Upper lobe of left lung (tissue), 6 donors: Measurements from ENCODE around the gene CTXND1. TPM values are rescaled to one million over a fixed set of nuclear protein-coding genes. Genes with fewer than 3 reads are reported as not detected.

ENCODE experiments used
- ATAC-seq, 2 donors: fragments of 200-7000 bp; cut with Tn5 transposase; one replicate each; pipeline ENCODE4 v1.9.1; 2022; ENCODE audit warnings: mild to moderate bottlenecking in 2 of 2, moderate library complexity in 2 of 2; ENCODE audit not compliant: low FRiP score in 2 of 2
- DNase-seq, 2 donors: peaks; one replicate each; pipeline ENCODE4 v3.0.0-alpha.2; 2019 to 2020
- H3K27ac ChIP-seq, 4 donors: fragments of 200-600 bp; sonication (generic); one replicate each; pipeline ENCODE4 v1.5.1; 2016 to 2019
- H3K27me3 ChIP-seq, 4 donors: fragments of 200-600 bp; sonication (generic); one replicate each; pipeline ENCODE4 v1.5.1; 2017 to 2019
- H3K36me3 ChIP-seq, 4 donors: fragments of 200-600 bp; sonication (generic); one replicate each; pipeline ENCODE4 v1.5.1; 2016 to 2019
- H3K4me1 ChIP-seq, 4 donors: fragments of 200-600 bp; sonication (generic); one replicate each; pipeline ENCODE4 v1.5.1; 2018 to 2019
- H3K4me3 ChIP-seq, 4 donors: fragments of 200-600 bp; sonication (generic); one replicate each; pipeline ENCODE4 v1.5.1; 2017 to 2019; ENCODE audit warnings: mild to moderate bottlenecking in 2 of 4, moderate library complexity in 1 of 4
- H3K9me3 ChIP-seq, 4 donors: fragments of 200-600 bp; sonication (generic); one replicate each; pipeline ENCODE4 v1.5.1; 2018 to 2019
- EP300 ChIP-seq, 4 donors: sonication (generic); formaldehyde crosslinking; IDR thresholded peaks; one replicate each; pipeline ENCODE4 v1.5.1; 2017; ENCODE audit warnings: antibody characterized with exemption in 4 of 4, control low read depth in 2 of 4
- POLR2A ChIP-seq, 4 donors: fragments of 450-650 bp; IDR thresholded peaks; one replicate each; pipeline ENCODE4 v1.5.1; 2016 to 2017; ENCODE audit warnings: antibody characterized with exemption in 4 of 4, mild to moderate bottlenecking in 2 of 4
- POLR2AphosphoS5 ChIP-seq, 2 donors: sonication (generic); formaldehyde crosslinking; IDR thresholded peaks; one replicate each; pipeline ENCODE4 v1.5.1; 2017; ENCODE audit warnings: antibody characterized with exemption in 2 of 2
- WGBS, 2 donors: methylation state at CpG; one replicate each; pipeline ENCODE4 v1.1.5; 2017 to 2018; 5-methylcytosine and 5-hydroxymethylcytosine counted together
- total RNA-seq, 6 donors: library from RNA; depleted of rRNA in 4 of 6; stranded (reverse); fragments of >200 nt in 4 of 6; gene quantifications; one replicate each; pipeline versions ENCODE4 v1.1.0 to v1.2.1, GENCODE V29; 2016 to 2021
- TF ChIP-seq, protein P1 (sequence below), 6 experiments: fragments of 450-650 bp in 4 of 6; fragments of 200-600 bp in 2 of 6; sonication (generic) in 2 of 6; IDR thresholded peaks; one replicate each; pipeline ENCODE4 v1.5.1; 2016 to 2019; ENCODE audit warnings: antibody characterized with exemption in 6 of 6
- donor health status: DM: no; HTN: no; CAD: no; lungs with moderate emphysema.
- donor health status: DM: no; HTN: yes; CAD: no; lungs with severe emphysema.

Gene CTXND1
- total RNA-seq, 6 donors from 2014 or later = 0.10 to 4.1 (median 1.1) TPM

DNA sequence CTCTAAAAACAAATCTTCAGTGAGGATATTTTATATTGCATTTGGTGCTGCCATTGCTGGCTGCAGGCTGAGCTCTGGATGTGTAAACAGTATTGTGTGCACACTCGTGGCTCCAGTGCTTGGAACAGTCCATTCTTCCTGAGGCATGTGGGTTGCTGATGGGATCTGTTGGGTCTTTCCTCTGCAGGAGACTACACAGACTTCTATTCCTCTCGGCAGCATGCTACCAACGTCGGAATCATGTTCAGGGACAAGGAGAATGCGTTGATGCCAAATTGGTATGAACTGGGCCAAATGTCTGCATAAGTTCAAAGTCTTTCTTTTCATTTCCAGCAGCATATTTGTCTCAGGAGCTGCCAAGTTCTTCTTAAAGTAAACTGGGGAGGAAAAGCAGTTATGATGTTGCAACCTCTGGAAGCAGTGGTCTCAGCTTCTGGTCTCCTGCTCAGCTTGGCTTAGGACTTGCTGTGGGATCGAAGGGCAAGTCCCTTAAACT lies 89.9 kb downstream of the CTXND1 start:
- DNase-seq = no peak
- H3K36me3 ChIP-seq = peaks cover 0 to 12% (median 4%) of the 10 kb centered on the region in 4 donors
- WGBS, 2 donors = 61 to 62% methylated on average over 5 to 6 of the region's 6 CpGs
- ATAC-seq = no peak
- H3K4me1 ChIP-seq = peaks cover 22 to 34% (median 30%) of the 10 kb centered on the region in 4 donors
- no peak overlapping the region for H3K4me3 ChIP-seq
- no peaks in the 10 kb centered on the region for H3K27me3 ChIP-seq
- TF ChIP-seq, protein P1, sequence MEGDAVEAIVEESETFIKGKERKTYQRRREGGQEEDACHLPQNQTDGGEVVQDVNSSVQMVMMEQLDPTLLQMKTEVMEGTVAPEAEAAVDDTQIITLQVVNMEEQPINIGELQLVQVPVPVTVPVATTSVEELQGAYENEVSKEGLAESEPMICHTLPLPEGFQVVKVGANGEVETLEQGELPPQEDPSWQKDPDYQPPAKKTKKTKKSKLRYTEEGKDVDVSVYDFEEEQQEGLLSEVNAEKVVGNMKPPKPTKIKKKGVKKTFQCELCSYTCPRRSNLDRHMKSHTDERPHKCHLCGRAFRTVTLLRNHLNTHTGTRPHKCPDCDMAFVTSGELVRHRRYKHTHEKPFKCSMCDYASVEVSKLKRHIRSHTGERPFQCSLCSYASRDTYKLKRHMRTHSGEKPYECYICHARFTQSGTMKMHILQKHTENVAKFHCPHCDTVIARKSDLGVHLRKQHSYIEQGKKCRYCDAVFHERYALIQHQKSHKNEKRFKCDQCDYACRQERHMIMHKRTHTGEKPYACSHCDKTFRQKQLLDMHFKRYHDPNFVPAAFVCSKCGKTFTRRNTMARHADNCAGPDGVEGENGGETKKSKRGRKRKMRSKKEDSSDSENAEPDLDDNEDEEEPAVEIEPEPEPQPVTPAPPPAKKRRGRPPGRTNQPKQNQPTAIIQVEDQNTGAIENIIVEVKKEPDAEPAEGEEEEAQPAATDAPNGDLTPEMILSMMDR (IDR thresholded peaks at IDR 0.05) = no peak
- no peak for TF ChIP-seq POLR2AphosphoS5 (IDR thresholded peaks at IDR 0.05)
- TF ChIP-seq POLR2A (IDR thresholded peaks at IDR 0.05) = no peak
- TF ChIP-seq EP300 (IDR thresholded peaks at IDR 0.05) = no peak
- H3K9me3 ChIP-seq = no peaks in the 10 kb centered on the region
- peak overlapping the region in 3 of 4 donors; percentile 25 to 80 (median 59) for H3K27ac ChIP-seq

DNA sequence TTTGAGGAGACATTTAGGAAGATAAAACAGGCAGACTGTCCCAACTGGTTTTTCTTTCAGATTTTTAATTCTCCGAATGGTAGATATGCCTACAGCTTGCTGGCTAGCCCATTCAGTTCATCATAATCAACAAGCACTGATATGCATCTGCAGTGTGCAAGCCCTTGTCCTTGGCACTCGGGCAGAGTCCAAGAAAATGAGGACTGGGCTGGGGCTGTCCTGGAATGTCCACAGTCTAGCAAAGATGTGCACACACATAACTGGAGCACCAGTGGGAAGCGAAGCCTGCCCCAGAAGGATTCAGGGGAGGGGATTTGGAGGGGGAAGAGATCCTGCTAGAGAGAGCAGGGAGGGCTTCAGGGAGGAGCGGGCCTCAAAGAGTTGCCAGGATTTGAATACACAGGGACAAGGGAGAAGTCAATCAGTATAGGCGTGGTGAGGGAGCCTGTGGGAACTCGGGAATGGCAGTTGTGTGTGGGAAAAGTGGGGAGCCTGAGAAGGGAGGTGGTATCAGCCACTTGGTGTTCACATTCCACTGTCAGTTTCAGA lies 90.5 kb downstream of the CTXND1 start:
- H3K36me3 ChIP-seq = peaks cover 0 to 12% (median 4%) of the 10 kb centered on the region in 4 donors
- peaks cover 27 to 40% (median 36%) of the 10 kb centered on the region in 4 donors for H3K4me1 ChIP-seq
- no peak overlapping the region for H3K4me3 ChIP-seq
- H3K27me3 ChIP-seq = no peaks in the 10 kb centered on the region
- TF ChIP-seq, protein P1 (IDR thresholded peaks at IDR 0.05) = no peak
- TF ChIP-seq POLR2A (IDR thresholded peaks at IDR 0.05) (no peak), POLR2AphosphoS5 (IDR thresholded peaks at IDR 0.05) (no peak), EP300 (IDR thresholded peaks at IDR 0.05) (no peak)
- 84 to 86% methylated on average over 6 of the region's 6 CpGs for WGBS, 2 donors
- no peak for ATAC-seq
- no peak for DNase-seq
- H3K27ac ChIP-seq = peak overlapping the region; percentile 70 to 85 (median 82)
- H3K9me3 ChIP-seq = no peaks in the 10 kb centered on the region

DNA sequence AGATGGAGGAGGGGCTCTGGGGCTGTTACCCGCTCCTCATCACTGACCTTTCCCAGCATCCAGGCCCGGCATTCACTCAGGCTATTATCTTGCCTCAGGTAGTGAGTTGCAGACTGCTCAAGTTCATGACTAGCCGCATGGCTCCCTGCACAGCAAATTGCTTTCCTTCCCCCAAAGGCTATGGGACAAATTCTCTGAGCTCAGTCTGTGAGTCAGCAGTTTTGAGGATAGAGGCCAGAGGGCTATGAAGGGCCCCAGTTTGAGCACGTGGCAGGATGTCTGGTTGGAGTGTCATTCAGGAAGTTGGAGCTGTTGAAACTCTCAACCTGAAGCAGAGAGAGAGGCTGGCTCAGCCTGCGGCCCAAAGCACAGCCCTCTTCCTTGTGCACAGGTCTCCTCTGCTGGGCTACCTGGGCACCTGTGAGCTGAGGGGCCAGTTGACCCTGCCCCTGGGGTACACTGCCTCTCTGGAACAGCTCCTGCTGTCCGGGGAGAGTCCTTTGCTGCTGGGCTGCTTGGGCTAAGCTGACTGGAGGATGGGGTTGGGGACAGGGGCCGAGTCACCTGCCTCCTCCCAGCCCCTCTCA lies 91.3 kb downstream of the CTXND1 start:
- H3K4me3 ChIP-seq = no peak overlapping the region
- peaks cover 34 to 45% (median 39%) of the 10 kb centered on the region in 4 donors for H3K4me1 ChIP-seq
- WGBS, 2 donors = 39 to 51% methylated on average over 4 to 7 of the region's 7 CpGs
- DNase-seq = peak in 1 of 2 donors; percentile 94
- H3K36me3 ChIP-seq = peaks cover 0 to 12% (median 4%) of the 10 kb centered on the region in 4 donors
- H3K27ac ChIP-seq = peak overlapping the region; percentile 70 to 85 (median 82)
- peak; percentile 58 to 73 for TF ChIP-seq POLR2AphosphoS5 (IDR thresholded peaks at IDR 0.05)
- peak in 2 of 4 donors; percentile 21 to 47 for TF ChIP-seq POLR2A (IDR thresholded peaks at IDR 0.05)
- TF ChIP-seq, protein P1 (IDR thresholded peaks at IDR 0.05) = no peak
- peak in 1 of 4 donors; percentile 75 for TF ChIP-seq EP300 (IDR thresholded peaks at IDR 0.05)
- ATAC-seq = peak; percentile 91
- H3K9me3 ChIP-seq = no peaks in the 10 kb centered on the region
- no peaks in the 10 kb centered on the region for H3K27me3 ChIP-seq

DNA sequence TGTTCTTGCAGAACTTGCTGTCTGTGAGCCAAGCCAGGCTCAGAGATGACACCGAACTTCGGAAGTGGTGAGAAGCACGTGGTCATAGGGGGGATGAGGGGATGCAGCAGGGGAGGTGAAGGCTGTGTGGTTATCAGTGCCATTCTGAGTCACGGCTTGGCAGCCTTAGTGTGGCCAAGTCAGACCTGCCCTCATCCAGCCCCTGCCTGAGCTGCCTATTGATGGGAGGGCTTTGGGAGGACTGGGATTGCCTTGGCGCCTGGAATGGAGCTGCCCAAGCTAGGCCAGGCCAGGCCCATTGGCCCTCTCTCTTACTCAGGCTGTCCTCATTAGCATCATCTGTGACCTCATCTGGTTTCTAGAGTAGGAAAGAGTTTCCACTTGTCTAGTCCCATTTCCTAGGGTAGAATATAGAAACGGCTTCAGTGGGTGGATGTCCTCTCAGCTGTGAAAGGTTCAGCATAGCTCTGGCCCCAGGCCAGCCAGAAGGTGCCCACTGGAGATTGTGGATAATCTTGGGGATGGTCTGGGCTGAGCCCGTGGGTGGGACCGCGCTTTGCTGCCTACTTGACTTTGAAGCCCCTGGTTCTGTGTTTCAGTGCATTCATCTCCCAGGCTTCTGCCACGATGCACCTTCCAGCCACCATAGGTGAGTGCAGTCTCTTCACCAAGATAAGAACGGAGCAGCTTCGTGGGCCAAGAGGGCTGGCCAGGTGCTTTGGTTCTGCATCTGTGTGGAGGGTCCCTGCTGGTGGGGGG lies 92.0 kb downstream of the CTXND1 start:
- TF ChIP-seq POLR2AphosphoS5 (IDR thresholded peaks at IDR 0.05) (no peak), POLR2A (IDR thresholded peaks at IDR 0.05) (no peak), EP300 (IDR thresholded peaks at IDR 0.05) (no peak)
- TF ChIP-seq, protein P1 (IDR thresholded peaks at IDR 0.05) = no peak
- Histone ChIP-seq H3K4me1 (peaks cover 37 to 52% (median 46%) of the 10 kb centered on the region in 4 donors), H3K9me3 (no peaks in the 10 kb centered on the region), H3K36me3 (peaks cover 0 to 12% (median 4%) of the 10 kb centered on the region in 4 donors), H3K27me3 (no peaks in the 10 kb centered on the region), H3K27ac (peak overlapping the region; percentile 70 to 85 (median 82)), H3K4me3 (no peak overlapping the region)
- 89 to 91% methylated on average over 9 to 12 of the region's 12 CpGs for WGBS, 2 donors
- DNase-seq = no peak
- ATAC-seq = peak; percentile 5 to 11
